HG02678 (cell line): ENCODE data around the gene CDK4.

Experiments
- ATAC-seq: cut with Tn5 transposase; IDR thresholded peaks from one replicate; pipeline ENCODE4 v1.9.1; 2021; ENCODE audit warnings: mild to moderate bottlenecking, moderate library complexity; ENCODE audit not compliant: unreplicated experiment

CDK4 gene

DNA sequence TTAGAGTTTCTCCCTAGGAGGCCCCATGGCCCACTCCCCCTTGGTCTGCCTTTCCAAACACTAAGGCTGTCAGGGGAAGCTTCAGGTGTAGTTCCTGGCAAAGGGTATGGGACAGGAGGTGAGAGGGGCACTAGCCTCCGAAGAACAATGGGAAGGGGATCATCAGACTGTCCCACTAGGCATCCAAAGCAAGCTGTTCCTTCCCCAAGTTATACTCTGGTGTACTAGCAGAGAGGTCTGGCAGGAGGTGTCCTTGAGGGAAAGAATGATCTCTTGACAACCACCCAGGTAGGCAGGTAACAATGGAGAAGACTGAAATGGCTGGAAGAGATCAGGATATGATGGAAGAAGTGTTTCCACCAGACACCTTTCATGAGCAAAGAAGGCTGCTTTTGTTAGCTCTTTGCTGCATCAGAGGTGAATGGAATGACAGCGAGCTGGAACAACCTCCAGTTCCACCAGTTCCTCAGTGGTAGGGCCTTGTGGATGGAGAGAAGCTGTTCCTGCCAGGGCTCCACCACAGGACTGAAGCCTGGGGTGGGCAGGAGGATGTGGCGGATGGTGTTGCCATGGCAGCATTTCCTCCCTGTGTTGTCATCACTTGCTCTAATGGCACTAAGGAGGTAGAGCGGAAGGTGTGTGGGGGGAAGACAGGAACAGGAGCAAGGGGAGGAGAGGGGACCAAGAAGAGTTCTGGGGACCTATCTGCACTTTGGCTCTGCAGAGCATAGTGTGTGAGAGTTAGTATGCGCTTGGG lies 11.3 kb downstream of the CDK4 start:
- ATAC-seq: peak; percentile 43

DNA sequence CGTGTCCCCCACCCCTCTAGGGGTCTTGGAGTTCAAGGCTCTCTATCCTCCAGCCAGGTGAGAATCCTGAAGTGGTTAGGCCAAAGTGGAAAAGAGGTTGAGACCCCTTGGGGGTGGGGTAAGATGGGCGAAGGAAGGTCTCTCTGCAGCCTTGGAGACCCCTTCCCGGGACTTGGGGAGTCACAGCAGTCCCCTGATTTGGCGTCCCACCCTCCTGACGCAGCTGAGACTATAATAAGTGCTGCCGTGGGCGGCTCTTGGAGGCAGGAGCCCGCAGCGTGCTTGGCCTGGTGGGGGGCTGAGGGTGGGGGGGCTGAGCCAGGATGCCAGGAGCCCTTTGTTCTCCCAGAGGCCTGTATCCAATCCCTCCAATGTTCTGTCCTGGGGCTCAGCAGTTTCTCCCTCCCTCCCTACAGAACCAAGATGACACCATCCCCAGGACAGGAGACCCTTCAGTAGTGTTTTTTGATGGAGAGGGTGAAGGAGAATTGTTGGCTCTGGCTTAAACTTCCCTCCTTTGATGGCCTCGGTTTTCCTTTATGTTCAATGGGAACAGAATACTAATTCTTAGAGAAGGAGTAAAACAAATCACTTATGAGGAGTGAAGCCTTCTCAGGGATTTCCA lies 12.1 kb downstream of the CDK4 start:
- ATAC-seq: no peak

DNA sequence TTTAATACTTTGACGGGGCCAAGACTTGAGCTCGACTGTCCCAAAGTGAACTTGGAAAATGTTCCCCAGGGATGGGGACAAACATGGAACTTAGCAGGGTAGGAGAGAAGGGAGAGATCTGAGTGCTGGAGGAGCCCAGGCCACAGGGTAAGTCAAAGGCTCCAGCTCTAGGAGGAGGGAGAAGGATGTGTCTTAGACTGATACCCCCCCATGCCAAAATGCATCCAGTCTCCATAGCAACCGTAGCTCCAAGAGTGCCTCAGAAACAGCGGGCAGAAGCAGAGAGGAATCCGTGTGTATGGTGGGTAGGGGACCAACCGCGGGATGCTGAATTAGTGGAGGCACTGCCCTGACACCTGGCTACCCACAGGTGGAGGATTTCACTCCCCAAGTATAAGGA lies 12.7 kb downstream of the CDK4 start:
- ATAC-seq: no peak

DNA sequence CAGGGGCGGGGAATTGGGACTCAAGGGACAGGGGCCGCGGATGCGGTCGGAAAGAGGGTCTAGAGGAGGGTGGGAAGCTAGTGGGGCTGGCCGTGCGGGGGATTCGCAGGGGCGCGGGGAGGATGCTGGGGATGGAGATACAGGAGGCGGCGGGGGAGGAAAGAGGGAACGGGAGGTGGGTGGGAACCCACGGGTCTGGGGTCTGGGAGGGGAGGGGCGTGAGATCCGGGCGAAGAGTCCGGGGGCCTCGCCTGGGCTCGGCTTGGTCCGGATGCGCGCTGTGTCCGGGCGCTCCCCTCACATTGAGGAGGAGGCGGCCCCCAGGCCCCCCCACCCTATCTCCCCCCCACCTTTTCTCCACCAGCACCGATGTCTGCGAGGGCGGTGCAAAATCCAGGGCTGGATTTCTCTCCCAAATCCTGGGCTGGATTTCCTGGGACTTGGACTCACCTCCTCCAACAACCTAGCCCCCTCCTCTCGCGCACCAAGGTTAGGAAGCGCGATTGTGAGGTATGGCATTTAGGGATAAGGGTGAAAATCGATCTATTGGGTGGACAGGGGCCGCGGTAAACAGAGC lies 13.4 kb downstream of the CDK4 start, which contains the start of gene AGAP2:
TSS of gene AGAP2 (minus strand) at position 82 of the 577 bp plus-strand sequence. CDS start 496 bp downstream, outside the sequence.
- ATAC-seq: no peak

DNA sequence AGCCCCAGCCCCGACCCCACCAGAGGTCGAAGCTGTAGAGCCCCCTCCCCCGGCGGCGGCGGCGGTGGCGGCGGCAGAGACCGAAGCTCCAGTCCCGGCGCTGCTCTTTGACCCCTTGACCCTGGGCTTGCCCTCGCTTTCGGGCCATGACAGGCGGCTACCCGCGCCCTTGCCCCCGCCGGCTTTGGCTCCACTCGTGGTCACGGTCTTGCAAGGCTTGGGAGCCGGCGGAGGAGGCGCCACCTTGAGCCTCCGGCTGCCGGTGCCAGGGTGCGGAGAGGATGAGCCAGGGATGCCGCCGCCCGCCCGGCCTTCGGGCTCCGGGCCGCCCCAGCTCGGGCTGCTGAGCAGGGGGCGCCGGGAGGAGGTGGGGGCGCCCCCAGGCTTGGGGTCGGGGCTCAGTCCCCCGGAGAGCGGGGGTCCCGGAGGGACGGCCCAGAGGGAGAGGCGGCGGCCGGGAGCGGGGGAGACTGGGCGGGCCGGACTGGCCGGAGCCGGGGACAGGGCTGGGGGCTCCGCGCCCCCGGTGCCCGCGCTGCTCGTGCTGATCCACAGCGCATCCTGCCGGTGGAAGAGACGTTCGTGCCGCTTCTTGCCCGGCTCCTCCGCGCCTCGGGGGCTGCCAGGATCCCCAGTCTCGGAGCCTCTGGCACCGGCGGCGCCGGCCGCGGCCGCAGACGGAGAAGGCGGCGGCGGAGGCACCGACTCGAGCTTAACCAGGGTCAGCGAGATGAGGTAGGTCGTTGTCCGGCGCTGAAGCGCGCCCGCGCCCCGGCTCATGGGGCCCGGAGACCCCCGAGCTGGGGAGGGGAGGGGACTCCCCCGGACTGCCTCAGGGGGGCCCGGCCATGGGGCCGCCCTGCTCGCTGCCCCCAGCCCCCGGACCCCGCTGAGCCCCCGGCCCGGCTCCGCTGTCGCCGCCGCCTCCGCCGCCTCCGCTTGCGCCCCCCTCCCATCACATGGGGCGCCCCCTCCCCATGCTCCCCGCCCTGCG lies 14.3 kb downstream of the CDK4 start:
- ATAC-seq: no peak

DNA sequence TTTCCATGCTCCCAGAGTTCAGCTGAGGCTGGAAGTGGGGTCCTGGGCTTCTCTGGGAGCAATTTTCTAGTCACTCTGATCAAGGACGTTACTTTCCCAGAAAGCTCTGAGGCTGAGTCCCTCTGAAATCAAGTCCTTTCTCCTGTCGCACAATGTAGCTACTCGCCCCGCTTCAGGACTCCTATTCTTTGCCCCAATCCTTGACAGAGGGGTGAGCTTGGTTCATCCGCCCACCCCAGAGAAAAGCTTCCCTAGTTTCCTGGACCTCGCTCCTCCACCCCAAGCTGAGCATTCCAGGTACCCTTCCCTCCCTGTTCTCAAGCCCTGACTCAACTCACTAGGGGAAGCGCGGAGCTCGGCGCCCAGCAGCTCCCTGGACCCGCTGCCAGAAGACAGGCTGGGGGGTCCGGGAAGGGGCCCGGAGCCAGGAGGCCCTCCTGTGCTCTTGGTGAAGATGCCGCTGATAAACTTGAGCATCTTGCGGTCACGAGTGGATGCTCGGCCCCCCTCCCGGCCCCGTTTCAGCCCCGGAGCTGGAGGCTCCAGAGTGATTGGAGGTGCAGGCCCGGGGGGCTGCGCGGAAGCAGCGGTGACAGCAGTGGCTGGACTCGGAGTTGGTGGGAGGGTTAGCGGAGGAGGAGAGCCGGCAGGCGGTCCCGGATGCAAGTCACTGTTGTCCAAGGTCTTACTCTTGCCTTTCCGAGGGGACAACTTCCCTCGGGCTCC lies 15.2 kb downstream of the CDK4 start:
- ATAC-seq: no peak

DNA sequence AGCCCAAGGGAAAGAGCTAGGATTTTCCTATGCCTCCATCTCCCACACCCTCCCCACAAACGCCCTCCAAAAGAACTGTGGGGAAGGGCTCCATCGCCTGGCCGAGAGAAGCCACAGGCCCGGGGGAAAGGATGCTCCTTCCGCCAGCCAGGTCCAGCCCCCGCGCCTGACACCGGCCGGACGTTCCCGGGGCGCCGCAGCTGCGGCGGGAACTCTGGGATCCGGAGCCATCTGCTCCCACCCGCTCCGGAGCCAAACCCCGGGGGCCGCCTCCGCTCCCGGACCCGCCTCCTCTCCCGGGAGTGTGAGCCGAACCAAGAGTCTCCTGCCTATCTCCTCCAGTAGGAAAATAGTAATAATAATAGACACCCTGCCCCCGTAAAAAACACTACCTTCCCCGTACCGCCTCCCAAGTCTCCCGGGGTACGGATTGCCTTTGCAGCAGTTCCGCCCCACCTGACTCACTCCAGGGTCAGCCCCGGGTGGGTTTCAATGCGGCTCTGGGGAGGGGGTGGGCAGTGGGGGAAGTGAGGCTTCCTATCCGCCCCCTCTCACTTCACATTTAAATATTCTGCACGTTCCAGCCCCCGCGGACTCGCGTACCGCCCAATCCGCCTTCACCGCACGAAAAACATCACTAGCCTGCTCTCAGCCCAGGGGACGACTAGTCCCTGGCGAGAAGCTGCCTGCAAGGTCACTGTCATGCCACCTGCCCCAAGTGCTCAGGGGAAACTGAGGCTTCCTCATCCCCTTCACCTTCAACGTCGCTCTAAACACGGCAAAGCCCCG lies 16.0 kb downstream of the CDK4 start:
- ATAC-seq: no peak

DNA sequence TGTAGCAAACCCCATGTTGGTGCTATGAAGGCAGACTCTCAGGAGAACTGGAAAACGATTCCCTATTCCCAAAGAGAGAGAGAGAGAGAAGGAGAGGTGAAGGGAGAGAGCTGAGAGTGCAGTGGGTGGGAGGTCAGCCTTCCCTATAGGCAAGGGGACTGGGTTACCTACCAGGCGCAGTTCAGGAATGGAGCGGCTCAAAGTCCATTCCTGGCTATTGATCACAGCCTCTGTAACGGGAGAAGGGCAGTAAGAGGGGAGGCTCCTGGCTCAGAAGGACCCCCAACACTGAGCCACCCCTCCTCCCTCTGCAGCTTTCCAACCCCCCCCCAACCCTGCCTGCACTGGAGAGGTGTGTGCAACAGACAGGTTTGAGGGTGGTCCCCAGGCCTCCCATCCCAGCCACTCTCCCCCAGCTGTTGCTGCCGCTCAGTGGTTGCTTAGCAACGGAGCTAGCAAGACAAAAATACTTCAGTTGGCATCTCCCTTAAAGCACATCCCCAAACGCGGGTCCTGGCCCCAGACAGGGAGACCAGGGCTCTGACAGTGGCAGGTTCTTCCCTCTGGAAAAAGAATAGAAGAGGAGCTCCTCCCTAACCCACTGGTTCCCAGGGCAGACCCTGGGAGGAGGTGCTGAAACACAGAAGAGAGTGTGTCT lies 16.8 kb downstream of the CDK4 start:
- ATAC-seq: no peak

DNA sequence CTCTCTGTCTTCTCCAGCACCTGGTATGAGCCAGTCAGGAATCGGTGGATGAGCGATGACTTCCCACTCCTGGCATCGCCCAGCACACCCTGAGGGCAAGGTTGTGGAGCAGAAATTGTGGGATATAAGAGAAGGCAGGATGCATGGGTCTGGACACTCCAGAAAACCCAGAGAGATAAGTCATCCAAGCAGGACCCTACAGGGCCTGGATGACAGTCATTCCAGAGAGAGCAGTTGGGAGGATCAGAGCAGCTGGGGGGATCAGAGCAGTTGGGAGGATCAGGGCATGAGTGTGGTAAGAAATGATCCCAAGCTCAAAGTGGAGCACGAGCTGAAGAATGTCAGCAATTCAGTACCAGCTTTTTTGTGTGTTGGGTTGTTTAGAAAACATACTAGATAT lies 17.5 kb downstream of the CDK4 start:
- ATAC-seq: no peak

DNA sequence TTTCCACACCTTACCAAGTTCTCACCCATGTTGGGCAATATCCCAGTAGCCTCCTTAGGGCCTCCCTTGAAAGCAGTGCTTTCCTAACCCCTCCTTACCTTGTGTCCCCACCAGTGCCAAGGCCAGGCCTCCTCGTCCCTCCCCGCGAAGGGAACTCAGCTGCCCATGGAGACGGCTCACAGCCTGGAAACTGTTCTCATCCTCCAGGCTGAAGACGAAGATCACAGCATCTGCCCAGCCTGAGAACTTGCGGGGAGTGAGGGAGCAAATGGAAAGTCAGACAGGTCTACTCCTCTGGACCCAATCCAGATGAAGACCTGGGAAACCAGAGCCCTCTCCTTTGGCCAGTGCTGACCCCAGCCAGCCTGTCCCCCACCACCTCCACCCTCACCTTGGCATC lies 18.2 kb downstream of the CDK4 start:
- ATAC-seq: no peak

DNA sequence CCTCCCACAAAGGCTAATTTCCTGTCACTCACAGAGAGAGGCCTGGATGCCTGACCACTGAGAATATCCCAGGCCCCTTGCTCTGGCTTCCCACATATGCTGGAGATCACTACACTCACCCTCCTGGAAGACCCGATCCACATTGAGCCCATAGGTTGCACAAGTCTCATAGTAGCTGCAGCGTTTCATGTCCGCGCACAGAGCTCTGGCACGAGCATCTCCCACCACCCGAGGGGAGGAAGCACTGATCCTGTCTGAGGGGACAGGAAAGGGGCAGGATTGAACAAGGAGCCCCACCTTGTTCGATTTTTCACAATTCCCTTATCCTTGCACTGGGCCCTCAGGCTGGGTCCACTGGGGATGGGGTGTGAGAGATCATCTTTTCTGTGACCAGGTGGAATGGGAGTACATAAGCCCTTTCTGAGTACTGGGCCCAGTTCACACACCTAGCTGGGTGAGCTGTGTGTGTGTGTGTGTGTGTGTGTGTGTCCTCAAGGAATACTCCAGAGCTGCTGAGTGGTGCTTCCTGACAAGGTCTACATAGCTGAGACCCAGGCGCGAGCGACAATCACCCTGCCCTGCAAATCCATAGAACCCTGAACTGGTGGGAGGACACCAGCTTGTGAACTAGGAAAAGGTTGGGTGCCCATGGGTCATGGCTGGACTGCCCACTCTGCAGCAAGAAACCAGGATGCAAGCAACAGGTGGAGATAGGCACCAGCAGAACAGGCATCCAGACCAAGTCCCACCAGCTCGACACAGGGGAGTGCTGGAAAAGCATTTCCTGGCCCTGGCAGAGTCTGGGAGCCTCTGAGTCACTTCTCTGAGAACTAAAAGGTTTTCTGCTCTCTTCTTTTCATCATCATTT lies 19.1 kb downstream of the CDK4 start:
- ATAC-seq: no peak

DNA sequence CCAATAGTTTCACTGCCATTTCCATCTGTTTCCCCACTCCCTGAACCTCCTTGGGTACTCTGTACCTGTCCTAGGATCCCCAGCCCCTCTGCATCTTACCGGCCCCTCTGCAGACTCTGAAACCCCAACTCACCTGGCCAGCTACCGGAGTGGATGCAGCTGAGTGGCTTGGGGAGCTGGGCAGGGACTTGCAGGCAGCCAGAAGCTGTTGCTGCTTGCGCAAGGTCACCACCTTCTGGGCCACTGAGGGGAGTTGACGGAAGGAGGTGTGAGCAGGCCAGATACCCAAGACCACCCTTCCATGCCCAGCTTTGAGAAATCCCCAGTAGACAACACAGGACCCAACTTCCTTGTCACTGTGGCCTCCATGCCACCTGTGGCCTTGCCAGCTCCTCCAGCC lies 19.8 kb downstream of the CDK4 start:
- ATAC-seq: no peak

DNA sequence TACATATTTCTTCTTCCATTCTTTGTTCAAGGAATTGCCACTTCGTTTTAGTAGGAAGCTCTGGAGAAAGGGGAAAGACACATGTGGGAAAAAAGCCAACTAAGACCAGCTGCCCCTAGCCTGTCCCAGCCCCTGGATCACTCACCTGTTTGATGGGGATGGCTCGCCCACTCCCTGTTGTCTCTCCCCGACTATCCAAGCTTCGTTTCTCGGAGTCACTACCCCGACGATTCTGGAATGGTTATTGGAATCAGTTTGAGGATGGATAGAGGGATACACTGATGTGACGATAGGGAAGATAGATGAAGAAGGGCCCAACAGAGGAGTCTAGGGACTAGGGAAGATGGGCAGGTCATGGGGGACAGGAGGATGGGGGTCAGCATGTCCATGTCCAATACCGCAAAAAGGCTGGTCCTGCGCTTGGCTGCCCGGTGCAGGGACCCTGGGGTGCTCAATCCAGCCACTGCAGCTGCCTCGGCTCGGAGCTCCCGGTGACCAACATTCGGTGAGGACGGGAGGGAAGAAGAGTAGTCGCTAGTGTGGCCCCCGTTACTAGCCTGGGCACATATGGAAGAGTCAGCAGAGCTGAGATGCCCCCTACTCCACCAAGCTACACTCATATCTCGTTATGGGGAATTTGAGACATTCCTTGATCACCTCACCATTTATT lies 20.6 kb downstream of the CDK4 start:
- ATAC-seq: no peak

DNA sequence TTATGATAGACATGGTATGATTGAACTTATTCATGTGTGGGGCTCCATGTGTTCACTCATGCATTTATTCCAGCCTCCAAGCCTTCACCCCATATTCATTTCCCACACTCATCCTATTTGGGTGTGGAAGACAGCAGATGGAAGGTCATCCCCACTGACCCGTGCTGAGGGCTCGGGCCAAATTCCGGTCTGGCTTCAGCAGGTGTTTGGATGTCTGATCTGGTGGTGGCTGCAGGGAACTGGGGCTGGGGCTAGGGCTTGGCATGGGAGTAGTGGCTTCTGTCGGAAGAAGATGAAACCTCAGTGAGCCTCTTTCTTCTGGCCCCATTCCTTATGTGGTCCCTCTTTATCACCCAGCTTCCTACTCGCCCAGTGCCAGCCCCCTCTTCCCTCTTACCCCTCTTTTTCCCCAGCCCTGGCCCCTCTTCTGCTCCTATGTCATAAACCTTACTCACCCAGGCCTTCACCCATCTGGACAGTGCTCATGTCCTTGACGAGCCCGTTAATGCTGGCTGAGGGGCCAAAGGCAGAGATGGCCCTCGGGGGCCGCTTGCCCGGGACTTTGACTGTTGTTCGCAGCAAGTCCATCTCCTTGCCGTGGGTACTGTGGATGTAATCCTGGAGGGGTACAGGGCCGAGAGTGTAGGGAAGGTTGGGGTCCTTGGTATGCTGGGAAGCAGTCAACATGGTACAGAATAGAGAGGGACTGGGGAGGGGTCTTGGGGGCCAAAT lies 21.6 kb downstream of the CDK4 start:
- no peak for ATAC-seq

DNA sequence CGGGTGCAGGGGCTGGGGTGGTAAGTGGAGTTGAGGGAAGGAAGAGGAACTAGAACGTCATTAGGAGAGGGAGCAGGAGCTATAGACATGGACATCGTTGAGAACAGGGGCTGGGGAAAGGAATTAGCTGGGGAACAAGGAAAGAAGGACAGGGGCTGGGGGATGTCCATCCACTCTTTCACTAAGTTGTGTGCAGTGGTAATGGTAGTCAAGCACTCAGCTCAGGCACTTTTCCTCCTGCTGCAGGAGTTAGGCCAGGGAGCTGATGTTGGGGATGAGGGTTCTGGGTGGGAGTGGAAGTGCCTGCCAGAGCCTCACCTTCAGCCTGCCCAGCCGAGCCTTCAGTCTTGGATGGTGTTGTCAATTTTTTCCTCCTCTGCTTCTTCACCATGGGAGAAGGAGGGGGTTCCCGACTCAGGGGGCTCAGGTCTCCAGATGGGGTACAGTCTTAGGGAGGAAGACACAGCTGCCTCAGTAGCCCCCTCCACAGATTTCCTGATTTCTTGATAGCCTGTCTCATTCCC lies 22.7 kb downstream of the CDK4 start:
- no peak for ATAC-seq

DNA sequence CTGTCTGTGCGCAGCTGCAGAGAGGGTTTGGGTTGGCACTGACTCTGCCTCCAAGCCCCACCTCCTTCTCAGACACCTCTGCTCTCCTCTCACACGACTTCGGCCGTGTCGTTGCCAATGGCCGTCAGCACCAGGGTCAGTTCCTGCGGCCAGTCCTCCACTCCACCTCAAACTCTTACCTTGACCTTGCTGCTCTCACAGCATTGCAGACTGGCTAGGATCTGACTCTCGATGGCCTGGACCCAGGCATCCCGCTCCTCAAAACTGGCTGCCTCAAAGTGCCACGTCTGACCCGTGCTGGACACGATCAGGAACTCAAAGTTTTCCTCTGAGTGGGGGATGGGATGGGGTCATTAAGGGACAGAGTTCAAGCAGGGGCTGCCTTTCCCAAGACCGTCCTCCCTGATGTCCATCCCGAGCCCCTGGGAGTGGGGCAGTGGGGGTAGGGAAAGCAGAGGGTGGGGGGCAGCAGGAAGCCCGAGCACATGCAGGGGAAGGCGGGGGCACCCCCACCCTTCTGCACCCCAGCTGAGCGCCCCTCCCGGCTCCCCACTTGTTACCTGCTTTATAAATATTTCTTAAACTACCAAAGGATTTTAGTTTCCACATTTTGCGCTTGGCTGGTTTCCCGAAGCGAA lies 24.2 kb downstream of the CDK4 start:
- ATAC-seq: no peak
